Transverse colon (tissue), 3 donors: ENCODE results near the gene ICAM4.

ENCODE experiments used
- EP300 ChIP-seq: sonication (generic); formaldehyde crosslinking; IDR thresholded peaks from one replicate; pipeline ENCODE4 v1.6.1; 2017; ENCODE audit warnings: antibody characterized with exemption, low read depth
- TF ChIP-seq, protein P1 (sequence below), 5 experiments: fragments of 200-600 bp in 3 of 5; fragments of 450-650 bp in 2 of 5; sonication (generic) in 3 of 5; IDR thresholded peaks; 1 replicate in 2 of 5; 2 replicates in 3 of 5; pipeline ENCODE4 v1.5.1; 2016 to 2017; ENCODE audit warnings: antibody characterized with exemption in 5 of 5, inconsistent platforms in 3 of 5, mild to moderate bottlenecking in 2 of 5, moderate library complexity in 1 of 5

DNA sequence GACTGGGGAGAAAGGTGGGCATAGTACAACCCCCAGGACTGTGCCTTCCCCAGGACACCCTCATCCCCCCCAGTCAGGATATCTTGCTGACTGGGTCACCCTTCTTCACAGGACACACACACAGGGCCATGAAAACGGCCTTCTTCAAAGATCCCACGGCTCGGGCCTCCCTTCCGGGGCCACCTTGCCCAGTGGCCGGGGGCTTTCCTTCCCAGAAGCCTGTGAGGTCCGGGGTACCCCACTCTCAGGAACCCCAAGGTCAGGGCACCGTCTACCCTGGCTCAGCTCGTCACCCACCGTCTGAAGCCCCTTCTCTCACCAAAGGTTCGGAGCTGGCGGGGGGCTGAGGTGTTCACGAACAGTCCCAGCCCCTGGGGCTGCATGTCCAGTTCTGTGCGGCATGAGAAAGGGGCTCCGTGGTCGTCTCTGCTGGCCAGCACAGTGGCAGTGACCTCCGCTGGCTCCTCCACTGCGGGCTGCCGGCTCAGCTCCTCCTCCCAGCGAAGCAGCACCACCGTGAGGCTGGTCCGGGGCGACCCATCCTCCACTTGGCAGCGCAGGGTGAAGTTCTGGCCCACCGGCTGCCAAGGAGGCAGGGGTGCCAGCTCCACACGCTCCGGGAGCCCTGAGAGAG is 48.7 kb downstream of the ICAM4 start:
- TF ChIP-seq, protein P1, sequence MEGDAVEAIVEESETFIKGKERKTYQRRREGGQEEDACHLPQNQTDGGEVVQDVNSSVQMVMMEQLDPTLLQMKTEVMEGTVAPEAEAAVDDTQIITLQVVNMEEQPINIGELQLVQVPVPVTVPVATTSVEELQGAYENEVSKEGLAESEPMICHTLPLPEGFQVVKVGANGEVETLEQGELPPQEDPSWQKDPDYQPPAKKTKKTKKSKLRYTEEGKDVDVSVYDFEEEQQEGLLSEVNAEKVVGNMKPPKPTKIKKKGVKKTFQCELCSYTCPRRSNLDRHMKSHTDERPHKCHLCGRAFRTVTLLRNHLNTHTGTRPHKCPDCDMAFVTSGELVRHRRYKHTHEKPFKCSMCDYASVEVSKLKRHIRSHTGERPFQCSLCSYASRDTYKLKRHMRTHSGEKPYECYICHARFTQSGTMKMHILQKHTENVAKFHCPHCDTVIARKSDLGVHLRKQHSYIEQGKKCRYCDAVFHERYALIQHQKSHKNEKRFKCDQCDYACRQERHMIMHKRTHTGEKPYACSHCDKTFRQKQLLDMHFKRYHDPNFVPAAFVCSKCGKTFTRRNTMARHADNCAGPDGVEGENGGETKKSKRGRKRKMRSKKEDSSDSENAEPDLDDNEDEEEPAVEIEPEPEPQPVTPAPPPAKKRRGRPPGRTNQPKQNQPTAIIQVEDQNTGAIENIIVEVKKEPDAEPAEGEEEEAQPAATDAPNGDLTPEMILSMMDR (IDR thresholded peaks at IDR 0.05): no peak
- TF ChIP-seq EP300: no peak
